Mammary epithelial cell (primary cell): ENCODE measurements around the gene ZSWIM3.

Source experiments
- EZH2 ChIP-seq: IDR thresholded peaks from 2 replicates; pipeline ENCODE4 v1.6.1; 2012; ENCODE audit warnings: low read length, inconsistent platforms, borderline replicate concordance
- TF ChIP-seq, protein P1 (sequence below), 2 donors: IDR thresholded peaks in 1 of 2; conservative IDR thresholded peaks in 1 of 2; 2 replicates each; pipeline ENCODE4 v1.5.1; 2011 to 2012; ENCODE audit warnings: inconsistent platforms in 2 of 2, low read length in 2 of 2, mild to moderate bottlenecking in 2 of 2, control low read depth in 1 of 2, low read depth in 1 of 2; ENCODE audit not compliant: insufficient read depth in 1 of 2; ENCODE audit errors: extremely low read depth in 1 of 2

DNA sequence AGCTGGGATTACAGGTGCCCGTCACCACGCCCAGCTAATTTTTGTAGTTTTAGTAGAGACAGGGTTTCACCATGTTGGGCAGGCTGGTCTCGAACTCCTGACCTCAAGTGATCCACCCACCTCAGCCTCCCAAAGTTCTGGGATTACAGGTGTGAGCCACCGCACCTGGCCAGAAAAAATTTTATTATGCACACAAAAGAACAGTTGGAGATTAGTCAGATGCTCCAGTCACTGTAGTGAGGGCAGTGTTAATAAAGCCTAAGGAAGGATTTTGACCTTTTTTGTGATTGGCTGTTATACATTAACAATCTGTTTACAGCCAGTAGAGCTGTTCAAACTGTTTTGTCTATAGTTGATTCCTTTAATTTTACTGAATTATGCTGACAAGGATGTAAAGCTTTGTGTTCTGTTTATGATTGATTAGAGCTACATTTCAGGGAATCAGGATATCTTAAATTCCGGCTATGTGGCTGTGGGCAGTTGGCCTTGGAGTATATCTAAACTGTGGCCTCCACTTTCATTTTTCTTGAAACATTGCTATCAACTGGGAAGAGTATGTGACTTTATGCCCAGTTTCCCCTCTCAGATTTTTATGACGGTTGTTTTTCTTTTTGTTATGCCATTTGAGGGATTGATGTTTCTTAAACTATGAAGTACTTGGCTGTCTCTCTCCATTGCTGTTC, 9.9 kb downstream of the ZSWIM3 start:
- TF ChIP-seq, protein P1, sequence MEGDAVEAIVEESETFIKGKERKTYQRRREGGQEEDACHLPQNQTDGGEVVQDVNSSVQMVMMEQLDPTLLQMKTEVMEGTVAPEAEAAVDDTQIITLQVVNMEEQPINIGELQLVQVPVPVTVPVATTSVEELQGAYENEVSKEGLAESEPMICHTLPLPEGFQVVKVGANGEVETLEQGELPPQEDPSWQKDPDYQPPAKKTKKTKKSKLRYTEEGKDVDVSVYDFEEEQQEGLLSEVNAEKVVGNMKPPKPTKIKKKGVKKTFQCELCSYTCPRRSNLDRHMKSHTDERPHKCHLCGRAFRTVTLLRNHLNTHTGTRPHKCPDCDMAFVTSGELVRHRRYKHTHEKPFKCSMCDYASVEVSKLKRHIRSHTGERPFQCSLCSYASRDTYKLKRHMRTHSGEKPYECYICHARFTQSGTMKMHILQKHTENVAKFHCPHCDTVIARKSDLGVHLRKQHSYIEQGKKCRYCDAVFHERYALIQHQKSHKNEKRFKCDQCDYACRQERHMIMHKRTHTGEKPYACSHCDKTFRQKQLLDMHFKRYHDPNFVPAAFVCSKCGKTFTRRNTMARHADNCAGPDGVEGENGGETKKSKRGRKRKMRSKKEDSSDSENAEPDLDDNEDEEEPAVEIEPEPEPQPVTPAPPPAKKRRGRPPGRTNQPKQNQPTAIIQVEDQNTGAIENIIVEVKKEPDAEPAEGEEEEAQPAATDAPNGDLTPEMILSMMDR (conservative IDR thresholded peaks at IDR 0.05 in 1 of 2, IDR thresholded peaks at IDR 0.05 in 1 of 2; ENCODE audit: extremely low read depth in 1 of 2, insufficient read depth in 1 of 2, low read depth in 1 of 2, low read length in 2 of 2), result no peak
- TF ChIP-seq EZH2, result no peak
